H1 (cell line): Measurements from ENCODE around the gene DYNC1H1. TPM values are rescaled to one million over a fixed set of nuclear protein-coding genes. Genes with fewer than 3 reads are reported as not detected.

Experiments
- ASH2L ChIP-seq: fragments of 200-600, 300-600 bp; sonication (generic); IDR thresholded peaks from one replicate; pipeline ENCODE4 v1.7.1; 2017; ENCODE audit warnings: low read length
- ATF3 ChIP-seq: IDR thresholded peaks from 2 replicates; pipeline ENCODE4 v1.6.1; 2011; ENCODE audit warnings: low read depth, mild to moderate bottlenecking, low read length; ENCODE audit not compliant: insufficient read depth
- BACH1 ChIP-seq: IDR thresholded peaks from 2 replicates; pipeline ENCODE4 v1.6.1; 2012; ENCODE audit warnings: low read length, improper control_type of control experiment
- BCL11A ChIP-seq, 2 experiments: IDR thresholded peaks; one replicate each; pipeline ENCODE4 v1.6.1; 2011; ENCODE audit warnings: low read depth in 2 of 2, low read length in 2 of 2, mild to moderate bottlenecking in 2 of 2
- CBX5 ChIP-seq: fragments of 300-800, 300-1000 bp; sonication (generic); IDR thresholded peaks from 2 replicates; pipeline ENCODE4 v1.7.1; 2016; ENCODE audit warnings: antibody characterized with exemption, low read length, low read depth
- CTBP2 ChIP-seq: IDR thresholded peaks from 2 replicates; pipeline ENCODE4 v1.7.0; 2011; ENCODE audit warnings: borderline replicate concordance, mild to moderate bottlenecking, moderate library complexity, mixed read lengths, low read length; ENCODE audit not compliant: insufficient read depth, insufficient read length
- E2F6 ChIP-seq: IDR thresholded peaks from 2 replicates; pipeline ENCODE4 v1.6.1; 2012; ENCODE audit warnings: inconsistent platforms
- FOSL1 ChIP-seq: IDR thresholded peaks from 2 replicates; pipeline ENCODE4 v1.6.1; 2011; ENCODE audit warnings: mild to moderate bottlenecking, low read depth, low read length, moderate library complexity; ENCODE audit not compliant: insufficient read depth
- GABPA ChIP-seq: IDR thresholded peaks from 2 replicates; pipeline ENCODE4 v1.6.1; 2011; ENCODE audit warnings: mild to moderate bottlenecking, low read length, moderate library complexity, borderline replicate concordance; ENCODE audit not compliant: insufficient read depth
- HDAC2 ChIP-seq, 2 experiments: fragments of 300-600 bp in 1 of 2; sonication (generic) in 1 of 2; IDR thresholded peaks; 2 replicates each; pipeline ENCODE4 v1.6.1; 2011 to 2012; ENCODE audit warnings: low read depth in 2 of 2, low read length in 2 of 2, mild to moderate bottlenecking in 2 of 2, moderate library complexity in 2 of 2, borderline replicate concordance in 1 of 2, inconsistent platforms in 1 of 2
- KDM1A ChIP-seq: fragments of 200-600, 300-600 bp; sonication (generic); IDR thresholded peaks from 2 replicates; pipeline ENCODE4 v1.7.1; 2016; ENCODE audit warnings: mild to moderate bottlenecking, low read length, borderline replicate concordance
- KDM4A ChIP-seq: IDR thresholded peaks from one replicate; pipeline ENCODE4 v1.7.1; 2012; ENCODE audit warnings: low read depth, mild to moderate bottlenecking, moderate library complexity, low read length, inconsistent platforms; ENCODE audit not compliant: severe bottlenecking
- MAFK ChIP-seq: IDR thresholded peaks from 2 replicates; pipeline ENCODE4 v1.6.1; 2012; ENCODE audit warnings: low read depth, mild to moderate bottlenecking, improper control_type of control experiment, low read length
- PHF8 ChIP-seq: fragments of 200-600 bp; sonication (generic); conservative IDR thresholded peaks from 2 replicates; pipeline ENCODE4 v1.7.1; 2012; ENCODE audit warnings: low read depth, mild to moderate bottlenecking, inconsistent platforms, low read length, moderate library complexity
- RAD21 ChIP-seq, 2 experiments: IDR thresholded peaks in 1 of 2; conservative IDR thresholded peaks in 1 of 2; 2 replicates each; pipeline ENCODE4 v1.6.1; 2011; ENCODE audit warnings: low read depth in 2 of 2, low read length in 2 of 2, improper control_type of control experiment in 1 of 2, inconsistent platforms in 1 of 2, mild to moderate bottlenecking in 1 of 2, moderate library complexity in 1 of 2
- RBBP5 ChIP-seq: IDR thresholded peaks from 2 replicates; pipeline ENCODE4 v1.7.1; 2012; ENCODE audit warnings: low read depth, mild to moderate bottlenecking, inconsistent platforms, low read length, moderate library complexity, borderline replicate concordance
- RXRA ChIP-seq: IDR thresholded peaks from 2 replicates; pipeline ENCODE4 v1.6.1; 2011; ENCODE audit warnings: low read depth, mild to moderate bottlenecking, low read length, moderate library complexity; ENCODE audit not compliant: insufficient read depth
- SIX5 ChIP-seq: IDR thresholded peaks from 2 replicates; pipeline ENCODE4 v1.6.1; 2011; ENCODE audit warnings: mild to moderate bottlenecking, low read depth, low read length
- TAF1 ChIP-seq: IDR thresholded peaks from 2 replicates; pipeline ENCODE4 v1.6.1; 2011; ENCODE audit warnings: mild to moderate bottlenecking, low read depth, low read length
- TCF12 ChIP-seq: IDR thresholded peaks from 2 replicates; pipeline ENCODE4 v1.6.1; 2011; ENCODE audit warnings: low read depth, mild to moderate bottlenecking, low read length
- TEAD4 ChIP-seq: IDR thresholded peaks from 2 replicates; pipeline ENCODE4 v1.6.1; 2012; ENCODE audit warnings: low read depth, low read length, inconsistent platforms, mixed read lengths
- ZNF274 ChIP-seq: IDR thresholded peaks from 2 replicates; pipeline ENCODE4 v1.7.0; 2012; ENCODE audit warnings: low read length, borderline replicate concordance; ENCODE audit errors: extremely low read depth
- polyA plus RNA-seq, 7 experiments: library from polyadenylated mRNA; depleted of rRNA in 3 of 7; stranded (reverse) in 5 of 7; unstranded in 2 of 7; fragments of >200 nt in 5 of 7; fragments of 200-250 nt in 2 of 7; gene quantifications; 1 replicate in 5 of 7; 2 replicates in 1 of 7; 4 replicates in 1 of 7; pipeline versions ENCODE4 v1.2.1 to v1.2.3, GENCODE V29; 2011 to 2013; ENCODE audit warnings: missing spikeins in 2 of 7, mixed read lengths in 2 of 7
- total RNA-seq: library from RNA; stranded (reverse); fragmentation: NEBNext Ultra II Directional; extraction: Animal tissue kit (Norgen Biotek cat#: 25700); gene quantifications from 2 replicates; pipeline ENCODE4 v1.2.1, GENCODE V29; 2021

DYNC1H1 gene
- total and polyA plus RNA-seq, 2 of the 8 experiments (the other 6 are each of a cell fraction or from before 2014, with no cell fraction given) = 238 to 387 TPM

DNA sequence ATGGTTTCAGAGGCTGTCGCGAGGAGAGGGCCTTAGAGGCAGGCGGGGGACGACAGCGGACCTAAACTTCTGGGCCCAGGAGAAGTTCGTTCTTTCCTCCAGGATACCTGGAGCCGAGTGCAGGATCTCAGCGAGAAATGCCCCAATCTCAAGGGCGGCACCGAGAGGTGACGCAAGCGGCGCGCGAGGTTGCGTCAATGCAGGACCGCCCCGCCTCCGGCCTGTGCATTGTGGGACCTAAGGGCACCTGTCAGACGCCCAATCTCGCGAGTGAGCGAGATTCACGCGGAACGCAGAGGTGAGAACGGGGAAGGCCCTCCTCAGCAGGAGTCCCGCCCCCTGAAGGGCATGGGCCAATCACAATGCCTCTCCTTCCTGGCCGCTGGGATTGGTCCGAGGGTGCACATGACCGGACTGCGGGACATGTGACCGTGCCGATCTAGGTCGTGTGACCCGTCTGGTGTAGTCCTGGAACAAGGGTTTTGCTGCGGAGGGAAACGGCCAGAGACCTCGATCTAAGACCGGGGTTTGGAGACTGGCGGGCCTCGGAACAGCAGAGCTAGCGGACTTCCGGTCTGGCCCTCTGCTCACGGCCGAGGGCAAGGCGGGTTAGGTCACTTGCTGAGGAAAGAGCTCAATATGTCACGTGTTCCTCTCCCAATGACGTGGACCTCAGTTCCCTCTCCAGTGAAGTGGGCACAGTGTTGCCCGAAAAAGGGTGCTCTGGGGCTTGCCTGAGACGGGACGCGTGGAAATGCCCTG lies 16.3 kb upstream of the DYNC1H1 start (continued):
- TF ChIP-seq CBX5 (no peak), KDM1A (peak; percentile 73), TCF12 (0 out of 2 replicates have a peak, but pooled peaks have one; percentile 78), ZNF274 (no peak), GABPA (no peak; the same call in 1 of the 2 replicates), E2F6 (peak; percentile 73), RAD21 (IDR thresholded peaks at IDR 0.05 in 1 of 2, conservative IDR thresholded peaks at IDR 0.05 in 1 of 2; ENCODE audit: low read depth in 2 of 2, low read length in 2 of 2) (no peak), FOSL1 (no peak), ATF3 (peak; percentile 98), RXRA (no peak), RBBP5 (no peak; the same call in 1 of the 2 replicates), PHF8 (peak; percentile 94), TAF1 (peak; percentile 96), ASH2L (peak; percentile 47), CTBP2 (no peak), KDM4A (peak; percentile 100), SIX5 (no peak), BCL11A (IDR thresholded peaks at IDR 0.05; ENCODE audit: low read depth in 2 of 2, low read length in 2 of 2) (no peak), HDAC2 (IDR thresholded peaks at IDR 0.05; ENCODE audit: borderline replicate concordance in 1 of 2, low read depth in 2 of 2, low read length in 2 of 2) (peak in 1 of 2 experiments; percentile 81; a peak in 1 of 4 replicates), BACH1 (peak; percentile 54; the same call in 1 of the 2 replicates), TEAD4 (peak; percentile 2), MAFK (no peak)
